DND-41 (cell line): Measurements from ENCODE around the gene RGMB.

ENCODE experiments used
- EZH2 ChIP-seq: IDR thresholded peaks from 3 replicates; pipeline ENCODE4 v1.6.1; 2012; ENCODE audit warnings: borderline replicate concordance, low read depth, mild to moderate bottlenecking, moderate library complexity, low read length, inconsistent platforms; ENCODE audit not compliant: severe bottlenecking
- TF ChIP-seq, protein P1 (sequence below): IDR thresholded peaks from 2 replicates; pipeline ENCODE4 v1.5.1; 2012; ENCODE audit warnings: borderline replicate concordance, low read length, moderate library complexity, mild to moderate bottlenecking; ENCODE audit not compliant: poor library complexity, severe bottlenecking; ENCODE audit errors: extremely low read depth

DNA sequence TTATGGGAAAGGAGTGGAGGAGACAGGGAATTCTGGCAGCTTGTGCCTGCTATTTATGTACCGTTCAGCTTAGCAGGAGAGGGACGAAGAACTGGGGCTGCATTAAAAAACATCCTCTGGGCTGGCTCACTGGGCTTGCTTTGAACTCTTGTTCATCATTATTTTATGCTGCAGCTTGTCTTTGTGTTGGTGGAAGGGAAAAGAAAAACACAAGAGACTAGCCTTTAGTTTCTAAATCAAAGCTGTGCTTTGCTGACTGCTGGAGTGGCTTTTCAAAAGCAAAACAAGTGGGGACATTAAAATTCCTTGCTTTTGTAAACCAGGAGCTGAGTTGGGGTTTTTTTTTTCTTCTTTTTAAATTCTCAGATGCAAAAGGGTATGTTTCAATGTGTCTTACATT, 5.9 kb upstream of the RGMB start:
- TF ChIP-seq, protein P1, sequence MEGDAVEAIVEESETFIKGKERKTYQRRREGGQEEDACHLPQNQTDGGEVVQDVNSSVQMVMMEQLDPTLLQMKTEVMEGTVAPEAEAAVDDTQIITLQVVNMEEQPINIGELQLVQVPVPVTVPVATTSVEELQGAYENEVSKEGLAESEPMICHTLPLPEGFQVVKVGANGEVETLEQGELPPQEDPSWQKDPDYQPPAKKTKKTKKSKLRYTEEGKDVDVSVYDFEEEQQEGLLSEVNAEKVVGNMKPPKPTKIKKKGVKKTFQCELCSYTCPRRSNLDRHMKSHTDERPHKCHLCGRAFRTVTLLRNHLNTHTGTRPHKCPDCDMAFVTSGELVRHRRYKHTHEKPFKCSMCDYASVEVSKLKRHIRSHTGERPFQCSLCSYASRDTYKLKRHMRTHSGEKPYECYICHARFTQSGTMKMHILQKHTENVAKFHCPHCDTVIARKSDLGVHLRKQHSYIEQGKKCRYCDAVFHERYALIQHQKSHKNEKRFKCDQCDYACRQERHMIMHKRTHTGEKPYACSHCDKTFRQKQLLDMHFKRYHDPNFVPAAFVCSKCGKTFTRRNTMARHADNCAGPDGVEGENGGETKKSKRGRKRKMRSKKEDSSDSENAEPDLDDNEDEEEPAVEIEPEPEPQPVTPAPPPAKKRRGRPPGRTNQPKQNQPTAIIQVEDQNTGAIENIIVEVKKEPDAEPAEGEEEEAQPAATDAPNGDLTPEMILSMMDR: no peak
- TF ChIP-seq EZH2: no peak
